Thymus (tissue), 11 donors: ENCODE measurements around the gene RNF224. TPM values are rescaled to one million over a fixed set of nuclear protein-coding genes. Genes with fewer than 3 reads are reported as not detected.

Experiments
- DNase-seq, 9 donors: peaks; one replicate each; pipeline ENCODE4 v3.0.0-alpha.2; 2013; ENCODE audit warnings: low spot score in 9 of 9, low read depth in 6 of 9, missing footprints in 1 of 9
- H3K27ac ChIP-seq, 2 donors: one replicate each; pipeline ENCODE4 v1.5.1; 2013; ENCODE audit warnings: control low read depth in 1 of 2, low read depth in 1 of 2, low read length in 1 of 2, mild to moderate bottlenecking in 1 of 2, moderate library complexity in 1 of 2
- H3K27me3 ChIP-seq, 2 donors: one replicate each; pipeline ENCODE4 v1.5.1; 2013; ENCODE audit warnings: low read length in 1 of 2; ENCODE audit not compliant: control insufficient read depth in 2 of 2, insufficient read depth in 1 of 2
- H3K36me3 ChIP-seq, 2 donors: one replicate each; pipeline ENCODE4 v1.5.1; 2013; ENCODE audit warnings: low read length in 1 of 2, mild to moderate bottlenecking in 1 of 2, moderate library complexity in 1 of 2; ENCODE audit not compliant: control insufficient read depth in 2 of 2, insufficient read depth in 2 of 2
- H3K4me1 ChIP-seq, 2 donors: one replicate each; pipeline ENCODE4 v1.5.1; 2013; ENCODE audit warnings: low read length in 2 of 2; ENCODE audit not compliant: control insufficient read depth in 2 of 2, insufficient read depth in 2 of 2
- H3K4me3 ChIP-seq, 2 donors: one replicate each; pipeline ENCODE4 v1.5.1; 2013; ENCODE audit warnings: low read length in 2 of 2, control low read depth in 1 of 2, mild to moderate bottlenecking in 1 of 2
- H3K9me3 ChIP-seq, 2 donors: one replicate each; pipeline ENCODE4 v1.5.1; 2013; ENCODE audit warnings: low read length in 1 of 2, mild to moderate bottlenecking in 1 of 2; ENCODE audit not compliant: control insufficient read depth in 2 of 2, insufficient read depth in 1 of 2
- WGBS: extraction: QIAGEN DNeasy Blood & Tissue Kit; methylation state at CpG from one replicate; pipeline ENCODE4 v1.1.7; 2013; 5-methylcytosine and 5-hydroxymethylcytosine counted together
- polyA plus RNA-seq: library from polyadenylated mRNA; stranded (reverse); fragments of 200-250 nt; gene quantifications from one replicate; pipeline ENCODE4 v1.2.3, GENCODE V29; 2013
- total RNA-seq: library from RNA; stranded (reverse); fragments of 120-200 nt; gene quantifications from one replicate; pipeline ENCODE4 v1.2.4, GENCODE V29; 2013
- donor health status: healthy.

Gene RNF224
- total and polyA plus RNA-seq, 2 donors = 0.05 to 0.16 TPM

- peaks cover 35 to 57% of the 10 kb centered on the region in 2 donors for H3K36me3 ChIP-seq
- peaks cover 17 to 32% of the 10 kb centered on the region in 2 donors for H3K4me1 ChIP-seq
- no peak for DNase-seq
- H3K27me3 ChIP-seq = peaks cover 26 to 65% of the 10 kb centered on the region in 2 donors
- no peaks in the 10 kb centered on the region for H3K9me3 ChIP-seq
- no peak overlapping the region for H3K4me3 ChIP-seq
- H3K27ac ChIP-seq = peak overlapping the region in 1 of 2 donors; percentile 25
- 4% methylated on average over 3 of the region's 3 CpGs for WGBS
These were observed 44.4 kb downstream of the RNF224 start for GRCh38 chr9:137271696-137272076.

- peaks cover 30 to 50% of the 10 kb centered on the region in 2 donors for H3K36me3 ChIP-seq
These were observed 45.2 kb downstream of the RNF224 start for GRCh38 chr9:137272241-137273094.

GRCh38 chr9:137273095-137273490, 45.8 kb downstream of the RNF224 start:
- H3K9me3 ChIP-seq = peaks cover 0 to 6% of the 10 kb centered on the region in 2 donors
- H3K27me3 ChIP-seq = peaks cover 37 to 74% of the 10 kb centered on the region in 2 donors
- peaks cover 30 to 45% of the 10 kb centered on the region in 2 donors for H3K36me3 ChIP-seq
- no peak overlapping the region for H3K4me3 ChIP-seq
- H3K4me1 ChIP-seq = peaks cover 17 to 46% of the 10 kb centered on the region in 2 donors
- DNase-seq = no peak
- H3K27ac ChIP-seq = no peak overlapping the region
- 98% methylated on average over 13 of the region's 13 CpGs for WGBS

More at GRCh38 chr9:137272241-137273094, 45.2 kb downstream of the RNF224 start:
- peaks cover 17 to 40% of the 10 kb centered on the region in 2 donors for H3K4me1 ChIP-seq
- 93% methylated on average over 39 of the region's 39 CpGs for WGBS
- H3K9me3 ChIP-seq = peaks cover 0 to 6% of the 10 kb centered on the region in 2 donors
- peaks cover 32 to 71% of the 10 kb centered on the region in 2 donors for H3K27me3 ChIP-seq
- no peak for DNase-seq
- H3K27ac ChIP-seq = no peak overlapping the region
- H3K4me3 ChIP-seq = no peak overlapping the region

GRCh38 chr9:137273611-137274320, 46.5 kb downstream of the RNF224 start:
- no peak for DNase-seq
- peaks cover 3 to 7% of the 10 kb centered on the region in 2 donors for H3K9me3 ChIP-seq
- WGBS = 88% methylated on average over 15 of the region's 15 CpGs
- peaks cover 43 to 77% of the 10 kb centered on the region in 2 donors for H3K27me3 ChIP-seq
- H3K4me3 ChIP-seq = no peak overlapping the region
- H3K36me3 ChIP-seq = peaks cover 26 to 38% of the 10 kb centered on the region in 2 donors
- H3K4me1 ChIP-seq = peaks cover 17 to 46% of the 10 kb centered on the region in 2 donors
- no peak overlapping the region for H3K27ac ChIP-seq

GRCh38 chr9:137275203-137275587, 47.9 kb downstream of the RNF224 start:
- DNase-seq = no peak
- Histone ChIP-seq H3K4me1 (peaks cover 17 to 46% of the 10 kb centered on the region in 2 donors), H3K27me3 (peaks cover 42 to 81% of the 10 kb centered on the region in 2 donors), H3K36me3 (peaks cover 21 to 25% of the 10 kb centered on the region in 2 donors), H3K27ac (no peak overlapping the region), H3K9me3 (peaks cover 7 to 11% of the 10 kb centered on the region in 2 donors), H3K4me3 (no peak overlapping the region)
- WGBS = 93% methylated on average over 10 of the region's 10 CpGs

GRCh38 chr9:137275588-137276472, 48.5 kb downstream of the RNF224 start:
- Histone ChIP-seq H3K36me3 (peaks cover 21 to 24% of the 10 kb centered on the region in 2 donors), H3K9me3 (peaks cover 7 to 11% of the 10 kb centered on the region in 2 donors), H3K27me3 (peaks cover 48 to 83% of the 10 kb centered on the region in 2 donors), H3K27ac (no peak overlapping the region), H3K4me3 (no peak overlapping the region), H3K4me1 (peaks cover 16 to 48% of the 10 kb centered on the region in 2 donors)
- DNase-seq = no peak
- 96% methylated on average over 24 of the region's 24 CpGs for WGBS

- WGBS = 58% methylated on average over 30 of the region's 30 CpGs
- peaks cover 57 to 90% of the 10 kb centered on the region in 2 donors for H3K27me3 ChIP-seq
- H3K4me3 ChIP-seq = no peak overlapping the region
- peaks cover 7 to 11% of the 10 kb centered on the region in 2 donors for H3K9me3 ChIP-seq
- DNase-seq = no peak
- H3K27ac ChIP-seq = peak overlapping the region in 1 of 2 donors; percentile 10
- peaks cover 21 to 22% of the 10 kb centered on the region in 2 donors for H3K36me3 ChIP-seq
- peaks cover 7 to 39% of the 10 kb centered on the region in 2 donors for H3K4me1 ChIP-seq
These were observed 49.4 kb downstream of the RNF224 start for GRCh38 chr9:137276473-137277328.
